RCC 7860 (cell line): ENCODE data around the gene MARVELD2.
"Not testable (repeated sequence)": the region's sequence is repeated elsewhere in the genome, so short reads cannot be mapped to it uniquely, and the experiment has no call there.

Experiments
- DNase-seq: peaks from one replicate; pipeline ENCODE4 v3.0.0-alpha.2; 2015; ENCODE audit warnings: low spot score
- FAIRE-seq: peaks from 2 replicates; lab custom pipeline; 2012; peaks lifted over from hg19 to GRCh38; lab: Jason Lieb, UNC

The MARVELD2 gene

GRCh38 chr5:69414885-69415583, at the start of gene MARVELD2:
Gene MARVELD2, plus strand, starts transcription at chr5:69415116. Its CDS starts 4,270 bp downstream, at chr5:69419386.
- no peak for FAIRE-seq

GRCh38 chr5:69367697-69368279, 47.1 kb upstream of the MARVELD2 start:
- FAIRE-seq: no peak
- no peak for DNase-seq

More at GRCh38 chr5:69414885-69415583, at the start of gene MARVELD2:
- peak; percentile 29 for DNase-seq

- no peak for FAIRE-seq
- DNase-seq: no peak
Observed at GRCh38 chr5:69368458-69369339, 46.2 kb upstream of the MARVELD2 start.

GRCh38 chr5:69369340-69370121, 45.4 kb upstream of the MARVELD2 start, which contains the start of the genes AK6, RAD17 and TAF9:
Gene AK6, minus strand, starts transcription at chr5:69369520. Its CDS starts 30 bp downstream, at chr5:69369490.
Gene RAD17, plus strand, starts transcription at chr5:69369818. Its CDS starts 2,391 bp downstream, at chr5:69372209.
Gene TAF9, minus strand, starts transcription at chr5:69369520. Its CDS starts 3,783 bp downstream, at chr5:69365737.
- DNase-seq (peak; percentile 62), FAIRE-seq (no peak)

GRCh38 chr5:69370335-69370734, 44.6 kb upstream of the MARVELD2 start:
- FAIRE-seq, DNase-seq: not testable (repeated sequence)

- no peak for DNase-seq
- no peak for FAIRE-seq
Observed at GRCh38 chr5:69372394-69372793, 42.5 kb upstream of the MARVELD2 start.

- DNase-seq (no peak), FAIRE-seq (no peak)
Observed at GRCh38 chr5:69374911-69375446, 39.9 kb upstream of the MARVELD2 start.

- DNase-seq (no peak), FAIRE-seq (no peak)
Observed at GRCh38 chr5:69378376-69378775, 36.5 kb upstream of the MARVELD2 start.

- FAIRE-seq (no peak), DNase-seq (no peak)
Observed at GRCh38 chr5:69404659-69405330, 10.1 kb upstream of the MARVELD2 start.

GRCh38 chr5:69415584-69415958, 655 bp downstream of the MARVELD2 start:
- DNase-seq: no peak
- FAIRE-seq: no peak

GRCh38 chr5:69416180-69416579, 1.3 kb downstream of the MARVELD2 start:
- no peak for DNase-seq
- FAIRE-seq: no peak

GRCh38 chr5:69416699-69417098, 1.8 kb downstream of the MARVELD2 start:
- FAIRE-seq (no peak), DNase-seq (no peak)

- DNase-seq (no peak), FAIRE-seq (no peak)
Observed at GRCh38 chr5:69418554-69418953, 3.6 kb downstream of the MARVELD2 start.

- DNase-seq (no peak), FAIRE-seq (no peak)
Observed at GRCh38 chr5:69431424-69432303, 16.7 kb downstream of the MARVELD2 start.

- FAIRE-seq (no peak), DNase-seq (no peak)
Observed at GRCh38 chr5:69432412-69433206, 17.7 kb downstream of the MARVELD2 start.

GRCh38 chr5:69435276-69435884, 20.5 kb downstream of the MARVELD2 start:
- FAIRE-seq, DNase-seq: not testable (repeated sequence)

- FAIRE-seq: no peak
- DNase-seq: no peak
Observed at GRCh38 chr5:69444127-69444754, 29.3 kb downstream of the MARVELD2 start.
